Stomach smooth muscle (tissue), 2 donors: ENCODE data around the gene TMCC2.
A peak's percentile ranks its signal among the peaks of the same experiment; 100 is the strongest.
"Not testable (repeated sequence)": the region's sequence is repeated elsewhere in the genome, so short reads cannot be mapped to it uniquely, and the experiment has no call there.

ENCODE experiments used
- H3K27ac ChIP-seq: one replicate; pipeline ENCODE4 v1.7.0; 2013; ENCODE audit warnings: mild to moderate bottlenecking, low read length, inconsistent platforms
- H3K27me3 ChIP-seq, 2 donors: one replicate each; pipeline ENCODE4 v1.7.0; 2013; ENCODE audit warnings: low read length in 2 of 2; ENCODE audit not compliant: insufficient read depth in 2 of 2, control insufficient read depth in 1 of 2
- H3K36me3 ChIP-seq, 2 donors: one replicate each; pipeline ENCODE4 v1.7.0; 2013; ENCODE audit warnings: low read length in 2 of 2; ENCODE audit not compliant: control insufficient read depth in 2 of 2, insufficient read depth in 2 of 2
- H3K4me1 ChIP-seq: one replicate; pipeline ENCODE4 v1.7.0; 2013; ENCODE audit warnings: low read length; ENCODE audit not compliant: control insufficient read depth, insufficient read depth
- H3K4me3 ChIP-seq, 2 donors: one replicate each; pipeline ENCODE4 v1.7.0; 2013; ENCODE audit warnings: low read length in 2 of 2
- H3K9ac ChIP-seq, 2 donors: one replicate each; pipeline ENCODE4 v1.7.0; 2013; ENCODE audit warnings: low read length in 2 of 2, mild to moderate bottlenecking in 1 of 2
- H3K9me3 ChIP-seq, 2 donors: one replicate each; pipeline ENCODE4 v1.7.0; 2013; ENCODE audit warnings: low read length in 2 of 2; ENCODE audit not compliant: control insufficient read depth in 2 of 2
- donor health status: healthy.
- donor health status: Pancreatic carcinoma.

TMCC2 gene

DNA sequence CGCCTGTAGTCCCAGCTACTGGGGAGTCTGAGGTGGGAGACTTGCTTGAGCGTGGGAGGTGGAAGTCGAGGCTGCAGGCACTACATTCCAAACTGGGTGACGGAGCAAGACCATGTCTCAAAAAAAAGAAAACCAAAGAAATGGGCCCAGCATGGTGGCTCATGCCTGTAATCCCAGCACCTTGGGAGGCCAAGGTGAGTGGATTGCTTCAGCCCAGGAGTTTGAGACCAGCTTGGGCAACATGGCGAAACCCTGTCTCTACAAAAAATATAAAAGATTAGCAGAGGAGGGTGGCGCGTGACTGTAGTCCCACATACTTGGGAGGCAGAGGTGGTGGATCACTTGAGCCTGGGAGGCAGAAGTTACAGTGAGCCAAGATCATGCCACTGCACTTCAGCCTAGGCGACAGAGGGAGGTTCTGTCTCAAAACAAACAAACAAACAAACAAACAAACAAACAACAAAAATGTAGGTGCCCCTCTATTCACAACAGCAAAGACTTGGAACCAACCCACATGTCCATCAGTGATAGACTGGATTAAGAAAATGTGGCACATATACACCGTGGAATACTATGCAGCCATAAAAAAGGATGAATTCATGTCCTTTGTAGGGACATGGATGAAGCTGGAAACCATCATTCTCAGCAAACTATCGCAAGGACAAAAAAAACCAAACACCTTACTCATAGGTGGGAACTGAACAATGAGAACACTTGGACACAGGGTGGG is 53.1 kb downstream of the TMCC2 start:
- not testable (repeated sequence) for H3K36me3 ChIP-seq, H3K27ac ChIP-seq, H3K27me3 ChIP-seq, H3K4me3 ChIP-seq, H3K9ac ChIP-seq, H3K9me3 ChIP-seq
- peaks cover 11% of the 10 kb centered on the region for H3K4me1 ChIP-seq

DNA sequence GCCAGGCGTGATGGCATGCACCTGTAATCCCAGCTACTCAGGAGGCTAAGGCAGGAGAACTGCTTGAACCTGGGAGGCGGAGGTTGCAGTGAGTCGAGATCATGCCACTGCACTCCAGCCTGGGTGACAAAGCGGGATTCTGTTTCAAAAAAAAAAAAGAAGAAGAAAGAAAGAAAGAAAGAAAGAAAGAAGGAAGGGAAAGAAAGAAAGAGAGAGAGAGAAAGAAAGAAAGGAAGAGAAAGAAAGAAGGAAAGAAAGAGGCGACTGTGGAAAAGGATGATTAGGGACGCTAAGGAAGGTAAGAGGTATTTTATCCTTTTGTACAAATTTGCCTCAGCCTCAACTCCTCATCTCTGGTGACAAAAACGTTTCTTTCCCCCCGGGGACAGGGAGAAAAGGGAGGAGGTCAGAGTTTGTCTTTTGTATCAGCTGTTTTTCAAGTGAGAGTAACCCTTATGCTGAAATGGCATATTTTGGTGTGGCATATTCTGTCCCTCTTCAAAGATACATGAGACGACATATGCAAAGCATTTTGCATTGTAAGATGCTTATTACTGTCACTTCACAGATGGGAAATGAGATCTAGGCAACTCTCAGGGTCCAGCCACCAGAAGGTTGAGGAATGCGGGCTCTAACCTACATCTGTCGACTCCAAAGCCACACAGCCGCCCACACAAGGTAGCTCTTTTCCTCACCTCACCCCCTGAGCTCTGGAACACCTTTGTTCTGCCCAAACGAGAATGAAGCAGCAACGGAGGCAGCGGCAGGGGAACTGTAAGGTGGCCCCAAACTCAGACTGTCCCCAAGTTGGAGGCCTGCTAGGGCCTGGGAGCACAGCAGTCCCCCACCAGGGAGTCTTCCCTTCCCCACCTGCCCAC is 55.8 kb downstream of the TMCC2 start:
- H3K27me3 ChIP-seq, result no peaks in the 10 kb centered on the region
- no peak overlapping the region for H3K4me3 ChIP-seq
- H3K36me3 ChIP-seq, result no peaks in the 10 kb centered on the region
- H3K9me3 ChIP-seq, result no peaks in the 10 kb centered on the region
- H3K27ac ChIP-seq, result no peak overlapping the region
- H3K9ac ChIP-seq, result no peak overlapping the region
- peaks cover 15% of the 10 kb centered on the region for H3K4me1 ChIP-seq

- Histone ChIP-seq H3K4me1 (peaks cover 15% of the 10 kb centered on the region), H3K9ac (no peak overlapping the region)
Observed at GRCh38 chr1:205284420-205285144, 56.8 kb downstream of the TMCC2 start.

DNA sequence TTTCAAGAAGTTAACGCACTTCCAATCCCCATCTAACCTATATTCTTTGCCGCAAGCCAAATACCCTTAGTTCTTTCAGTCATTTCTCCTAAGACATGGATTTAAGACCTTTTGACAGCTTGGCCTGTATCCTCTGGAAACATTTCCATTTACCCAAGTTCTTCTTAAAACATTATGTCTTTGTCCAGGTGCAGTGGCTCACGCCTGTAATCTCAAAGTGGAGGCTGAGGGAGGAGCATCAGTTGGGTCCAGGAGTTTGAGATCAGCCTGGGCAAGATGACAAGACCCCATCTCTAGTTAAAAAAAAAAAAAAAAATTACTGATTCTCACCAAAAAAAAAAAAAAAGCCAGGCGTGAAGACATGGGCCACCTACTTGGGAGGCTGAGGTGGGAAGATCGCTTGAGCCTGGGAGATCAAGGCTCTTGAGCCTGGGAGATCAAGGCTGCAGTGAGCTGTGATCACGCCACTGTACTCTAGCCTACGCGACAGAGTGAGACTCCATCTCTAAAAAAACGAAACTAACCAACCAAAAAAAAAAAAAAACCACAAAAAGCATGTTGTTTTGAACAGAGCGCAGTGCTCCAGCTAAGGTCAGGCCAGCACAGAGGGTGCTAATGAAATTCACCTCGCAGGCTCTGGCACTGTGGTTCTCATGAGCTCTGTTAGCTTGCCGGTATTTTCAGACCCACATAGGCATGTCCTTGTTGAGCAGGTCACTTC is 57.8 kb downstream of the TMCC2 start:
- H3K9ac ChIP-seq, result peak overlapping the region in 1 of 2 donors; percentile 7
- H3K27ac ChIP-seq, result no peak overlapping the region
- H3K4me1 ChIP-seq, result peaks cover 15% of the 10 kb centered on the region
- H3K36me3 ChIP-seq, result no peaks in the 10 kb centered on the region
- H3K9me3 ChIP-seq, result no peaks in the 10 kb centered on the region
- H3K27me3 ChIP-seq, result no peaks in the 10 kb centered on the region
- H3K4me3 ChIP-seq, result no peak overlapping the region

More at GRCh38 chr1:205284420-205285144, 56.8 kb downstream of the TMCC2 start:
- Histone ChIP-seq H3K4me3 (no peak overlapping the region), H3K27me3 (no peaks in the 10 kb centered on the region), H3K27ac (no peak overlapping the region), H3K9me3 (no peaks in the 10 kb centered on the region), H3K36me3 (no peaks in the 10 kb centered on the region)

DNA sequence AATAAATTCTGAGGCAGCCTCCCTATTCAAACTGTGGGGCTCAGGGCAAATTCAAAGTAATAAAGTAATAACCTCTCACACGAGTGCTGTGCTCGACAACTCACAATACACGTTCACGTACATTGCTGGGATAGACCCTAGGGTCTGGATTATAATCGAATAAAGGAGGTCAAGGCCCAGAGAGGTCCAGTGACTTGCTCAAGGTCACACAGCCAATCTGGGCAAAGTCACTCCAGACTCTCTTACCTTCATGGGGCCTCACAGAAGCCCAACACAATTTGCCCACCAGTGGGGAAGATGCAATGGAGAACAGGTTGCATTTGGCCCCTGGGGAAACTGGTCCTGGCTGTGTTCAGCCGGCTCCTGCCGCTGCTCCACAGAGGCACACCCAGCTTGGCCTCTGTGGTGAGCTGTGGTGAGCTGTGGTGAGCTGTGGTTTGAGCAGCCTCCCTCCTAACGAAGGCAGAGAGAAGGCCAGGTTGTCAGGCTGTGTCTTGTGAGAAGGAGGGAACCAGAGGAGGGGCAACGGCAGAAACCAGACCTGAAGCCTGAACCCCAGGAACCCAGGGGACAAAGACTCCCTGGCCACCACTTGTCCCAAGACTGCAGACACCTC is 58.7 kb downstream of the TMCC2 start:
- no peaks in the 10 kb centered on the region for H3K27me3 ChIP-seq
- no peaks in the 10 kb centered on the region for H3K36me3 ChIP-seq
- H3K9ac ChIP-seq, result peak overlapping the region in 1 of 2 donors; percentile 28
- H3K9me3 ChIP-seq, result no peaks in the 10 kb centered on the region
- no peak overlapping the region for H3K27ac ChIP-seq
- H3K4me1 ChIP-seq, result peaks cover 15% of the 10 kb centered on the region
- H3K4me3 ChIP-seq, result no peak overlapping the region

- Histone ChIP-seq H3K9me3 (no peaks in the 10 kb centered on the region), H3K36me3 (no peaks in the 10 kb centered on the region), H3K27ac (no peak overlapping the region), H3K4me1 (peaks cover 15% of the 10 kb centered on the region), H3K9ac (no peak overlapping the region), H3K27me3 (no peaks in the 10 kb centered on the region), H3K4me3 (no peak overlapping the region)
Observed at GRCh38 chr1:205287076-205287475, 59.3 kb downstream of the TMCC2 start.

GRCh38 chr1:205287767-205288559 is 60.2 kb downstream of the TMCC2 start:
- peaks cover 15% of the 10 kb centered on the region for H3K4me1 ChIP-seq
- H3K9ac ChIP-seq, result no peak overlapping the region
- no peaks in the 10 kb centered on the region for H3K36me3 ChIP-seq
- H3K4me3 ChIP-seq, result no peak overlapping the region
- no peaks in the 10 kb centered on the region for H3K9me3 ChIP-seq
- no peak overlapping the region for H3K27ac ChIP-seq
- no peaks in the 10 kb centered on the region for H3K27me3 ChIP-seq

DNA sequence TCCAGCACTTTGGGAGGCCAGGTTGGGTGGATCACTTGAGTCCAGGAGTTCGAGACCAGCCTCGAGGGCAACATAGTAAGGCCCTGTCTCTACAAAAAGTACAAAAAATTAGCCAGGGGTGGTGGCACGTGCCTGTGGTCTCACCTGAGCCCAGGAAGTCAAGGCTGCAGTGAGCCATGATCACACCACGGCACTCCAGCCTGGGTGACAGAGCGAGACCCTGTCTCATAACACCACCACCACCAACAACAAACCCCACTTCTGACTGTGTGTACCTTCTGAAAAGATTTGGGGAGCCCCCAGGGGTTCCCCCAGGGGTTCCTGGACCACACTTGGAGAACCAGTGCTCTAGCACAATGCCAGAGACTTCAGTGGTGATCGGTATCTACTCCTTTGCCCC is 63.9 kb downstream of the TMCC2 start:
- Histone ChIP-seq H3K27me3 (no peaks in the 10 kb centered on the region), H3K4me1 (peaks cover 11% of the 10 kb centered on the region), H3K9ac (no peak overlapping the region), H3K36me3 (no peaks in the 10 kb centered on the region), H3K4me3 (no peak overlapping the region), H3K9me3 (no peaks in the 10 kb centered on the region), H3K27ac (no peak overlapping the region)

DNA sequence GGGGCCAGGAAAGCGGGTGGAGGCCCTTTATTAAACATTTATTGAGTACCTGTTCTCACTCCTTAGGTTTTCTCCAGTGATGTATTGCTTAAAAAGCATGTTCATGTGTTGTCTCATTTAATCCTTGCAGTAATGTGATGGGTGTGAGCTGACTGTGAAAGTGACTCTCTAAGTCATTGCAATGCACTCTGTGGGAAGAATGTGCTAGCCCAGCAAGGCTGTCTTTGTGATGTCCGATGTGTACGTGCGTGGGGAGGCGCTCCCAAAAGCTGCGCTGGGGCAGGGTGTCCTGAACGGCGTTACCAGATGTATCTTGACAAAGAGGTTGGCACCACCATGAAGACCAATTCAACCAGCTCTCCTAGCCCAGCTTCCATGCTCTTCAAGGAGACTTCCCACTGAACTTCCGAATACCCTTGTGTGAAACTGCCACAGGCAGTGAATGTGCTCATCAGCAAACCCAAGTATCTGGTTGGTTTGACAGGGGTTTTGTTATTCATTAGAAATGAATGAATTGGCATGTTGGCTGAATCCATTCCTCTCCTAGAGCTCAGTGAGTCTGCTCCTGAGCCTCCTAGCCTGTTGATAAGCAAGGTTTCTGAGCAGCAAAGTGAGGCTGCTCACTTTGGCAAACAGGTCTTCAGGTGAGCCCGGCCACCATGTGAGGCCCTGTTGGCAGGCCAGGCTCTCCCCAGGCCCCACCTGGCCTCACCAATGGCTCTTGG is 65.8 kb downstream of the TMCC2 start:
- no peaks in the 10 kb centered on the region for H3K36me3 ChIP-seq
- H3K4me1 ChIP-seq, result peaks cover 7% of the 10 kb centered on the region
- H3K4me3 ChIP-seq, result no peak overlapping the region
- no peak overlapping the region for H3K27ac ChIP-seq
- no peaks in the 10 kb centered on the region for H3K9me3 ChIP-seq
- no peaks in the 10 kb centered on the region for H3K27me3 ChIP-seq
- H3K9ac ChIP-seq, result no peak overlapping the region
